HepG2 (cell line): ENCODE measurements around the gene RAB40C. TPM values are rescaled to one million over a fixed set of nuclear protein-coding genes. Genes with fewer than 3 reads are reported as not detected.

Experiments
- CSRNP2 ChIP-seq: sonication (generic); formaldehyde crosslinking; conservative IDR thresholded peaks from 2 replicates; pipeline ENCODE4 v1.8.0; 2022; ENCODE audit warnings: low read depth, missing genetic modification reagents
- DNMT1 ChIP-seq: sonication (generic); formaldehyde crosslinking; IDR thresholded peaks from 2 replicates; pipeline ENCODE4 v1.5.1; 2020; ENCODE audit warnings: mild to moderate bottlenecking, missing genetic modification reagents
- GABPA ChIP-seq, 2 experiments: IDR thresholded peaks; 2 replicates each; pipeline ENCODE4 v1.6.1; 2011 to 2016; ENCODE audit warnings: low read depth in 2 of 2, low read length in 1 of 2, missing biosample characterization in 1 of 2, missing genetic modification characterization in 1 of 2
- GFI1 ChIP-seq: sonication (generic); formaldehyde crosslinking; IDR thresholded peaks from 2 replicates; pipeline ENCODE4 v1.5.0; 2020; ENCODE audit warnings: missing genetic modification reagents, mild to moderate bottlenecking, borderline replicate concordance
- HDAC6 ChIP-seq: fragments of 200-600 bp; sonication (generic); IDR thresholded peaks from 2 replicates; pipeline ENCODE4 v1.7.0; 2017; ENCODE audit warnings: mild to moderate bottlenecking, antibody characterized with exemption, low read length, low read depth
- HINFP ChIP-seq: sonication (generic); formaldehyde crosslinking; IDR thresholded peaks from 2 replicates; pipeline ENCODE4 v1.4.0; 2020; ENCODE audit warnings: low read depth, mild to moderate bottlenecking, missing genetic modification reagents
- MED8 ChIP-seq: sonication (generic); formaldehyde crosslinking; IDR thresholded peaks from 2 replicates; pipeline ENCODE4 v1.8.1; 2023; ENCODE audit warnings: mild to moderate bottlenecking, missing genetic modification reagents; ENCODE audit not compliant: insufficient replicate concordance
- NCOA2 ChIP-seq: sonication (generic); formaldehyde crosslinking; IDR thresholded peaks from 2 replicates; pipeline ENCODE4 v1.8.0; 2022; ENCODE audit warnings: inconsistent platforms
- NR2F1 ChIP-seq, 2 experiments: fragments of 450-650 bp in 1 of 2; formaldehyde crosslinking in 1 of 2; IDR thresholded peaks; 2 replicates each; pipeline versions ENCODE4 v1.5.0 to v1.6.1; 2016 to 2020; ENCODE audit warnings: mild to moderate bottlenecking in 1 of 2, missing compliant biosample characterization in 1 of 2, missing genetic modification reagents in 1 of 2, moderate library complexity in 1 of 2
- NR2F2 ChIP-seq: IDR thresholded peaks from 2 replicates; pipeline ENCODE4 v1.6.1; 2012; ENCODE audit warnings: low read depth, inconsistent platforms, borderline replicate concordance
- POLR2AphosphoS5 ChIP-seq: IDR thresholded peaks from 2 replicates; pipeline ENCODE4 v1.6.1; 2012; ENCODE audit warnings: low read depth, low read length
- SKI ChIP-seq: fragments of 450-650 bp; IDR thresholded peaks from one replicate; pipeline ENCODE4 v1.6.1; 2018; ENCODE audit warnings: mild to moderate bottlenecking; ENCODE audit not compliant: partially characterized antibody
- ZBTB42 ChIP-seq: sonication (generic); formaldehyde crosslinking; IDR thresholded peaks from 2 replicates; pipeline ENCODE4 v1.5.0; 2020; ENCODE audit warnings: mild to moderate bottlenecking, missing genetic modification reagents
- ZMYM3 ChIP-seq: sonication (generic); formaldehyde crosslinking; IDR thresholded peaks from 2 replicates; pipeline ENCODE4 v1.5.1; 2020; ENCODE audit warnings: mild to moderate bottlenecking, missing genetic modification reagents
- ZNF235 ChIP-seq: sonication (generic); formaldehyde crosslinking; IDR thresholded peaks from 2 replicates; pipeline ENCODE4 v1.8.1; 2023; ENCODE audit warnings: mild to moderate bottlenecking, missing genetic modification reagents, borderline replicate concordance
- ZNF251 ChIP-seq: sonication (generic); formaldehyde crosslinking; IDR thresholded peaks from 2 replicates; pipeline ENCODE4 v1.9.0; 2021; ENCODE audit warnings: mild to moderate bottlenecking, missing genetic modification reagents
- ZNF350 ChIP-seq: sonication (generic); formaldehyde crosslinking; IDR thresholded peaks from 2 replicates; pipeline ENCODE4 v1.4.0; 2020; ENCODE audit warnings: mild to moderate bottlenecking, low read depth, missing genetic modification reagents, borderline replicate concordance
- ZNF562 ChIP-seq: sonication (generic); formaldehyde crosslinking; IDR thresholded peaks from 2 replicates; pipeline ENCODE4 v1.8.0; 2022; ENCODE audit warnings: missing genetic modification reagents, borderline replicate concordance
- ZNF564 ChIP-seq: sonication (generic); formaldehyde crosslinking; IDR thresholded peaks from 2 replicates; pipeline ENCODE4 v1.8.1; 2023; ENCODE audit warnings: mild to moderate bottlenecking, missing genetic modification reagents
- ZNF572 ChIP-seq: sonication (generic); formaldehyde crosslinking; IDR thresholded peaks from 2 replicates; pipeline ENCODE4 v1.5.1; 2020; ENCODE audit warnings: mild to moderate bottlenecking, missing genetic modification reagents
- ZNF652 ChIP-seq: IDR thresholded peaks from 2 replicates; pipeline ENCODE4 v1.6.1; 2016; ENCODE audit warnings: low read depth, borderline replicate concordance
- ZNF83 ChIP-seq: sonication (generic); formaldehyde crosslinking; IDR thresholded peaks from 2 replicates; pipeline ENCODE4 v1.4.0; 2020; ENCODE audit warnings: missing genetic modification reagents, mild to moderate bottlenecking, borderline replicate concordance
- ZNF878 ChIP-seq: sonication (generic); formaldehyde crosslinking; IDR thresholded peaks from 2 replicates; pipeline ENCODE4 v1.8.1; 2023; ENCODE audit warnings: mild to moderate bottlenecking, missing genetic modification reagents, moderate library complexity
- ZNF879 ChIP-seq: sonication (generic); formaldehyde crosslinking; IDR thresholded peaks from 2 replicates; pipeline ENCODE4 v1.8.1; 2023; ENCODE audit warnings: missing genetic modification reagents
- polyA plus RNA-seq, 8 experiments: library from polyadenylated mRNA; depleted of rRNA in 3 of 8; stranded (reverse) in 7 of 8; unstranded in 1 of 8; fragments of >200 nt; fragmentation: Illumina TruSeq in 4 of 8; extraction: Trizol in 4 of 8; gene quantifications; 2 replicates each; pipeline versions ENCODE4 v1.2.1 to v1.2.3, GENCODE V29; 2011 to 2016; ENCODE audit warnings: low read depth in 4 of 8, missing spikeins in 1 of 8, mixed read lengths in 1 of 8; ENCODE audit not compliant: insufficient read depth in 1 of 8
- total RNA-seq, 5 experiments: library from RNA; depleted of rRNA; stranded (reverse); fragments of >200 nt; fragmentation: Illumina TruSeq; extraction: Trizol; gene quantifications; 2 replicates each; pipeline ENCODE4 v1.2.3, GENCODE V29; 2016; ENCODE audit warnings: low read depth in 1 of 5
- TF ChIP-seq, protein P1 (sequence below): sonication (generic); formaldehyde crosslinking; IDR thresholded peaks from 2 replicates; pipeline ENCODE4 v1.5.0; 2020; ENCODE audit warnings: mild to moderate bottlenecking, missing genetic modification reagents

The RAB40C gene
- total and polyA plus RNA-seq, 2 of the 13 experiments (the other 11 are each of a cell fraction or from before 2014, with no cell fraction given), result 7.7 to 11.5 TPM

DNA sequence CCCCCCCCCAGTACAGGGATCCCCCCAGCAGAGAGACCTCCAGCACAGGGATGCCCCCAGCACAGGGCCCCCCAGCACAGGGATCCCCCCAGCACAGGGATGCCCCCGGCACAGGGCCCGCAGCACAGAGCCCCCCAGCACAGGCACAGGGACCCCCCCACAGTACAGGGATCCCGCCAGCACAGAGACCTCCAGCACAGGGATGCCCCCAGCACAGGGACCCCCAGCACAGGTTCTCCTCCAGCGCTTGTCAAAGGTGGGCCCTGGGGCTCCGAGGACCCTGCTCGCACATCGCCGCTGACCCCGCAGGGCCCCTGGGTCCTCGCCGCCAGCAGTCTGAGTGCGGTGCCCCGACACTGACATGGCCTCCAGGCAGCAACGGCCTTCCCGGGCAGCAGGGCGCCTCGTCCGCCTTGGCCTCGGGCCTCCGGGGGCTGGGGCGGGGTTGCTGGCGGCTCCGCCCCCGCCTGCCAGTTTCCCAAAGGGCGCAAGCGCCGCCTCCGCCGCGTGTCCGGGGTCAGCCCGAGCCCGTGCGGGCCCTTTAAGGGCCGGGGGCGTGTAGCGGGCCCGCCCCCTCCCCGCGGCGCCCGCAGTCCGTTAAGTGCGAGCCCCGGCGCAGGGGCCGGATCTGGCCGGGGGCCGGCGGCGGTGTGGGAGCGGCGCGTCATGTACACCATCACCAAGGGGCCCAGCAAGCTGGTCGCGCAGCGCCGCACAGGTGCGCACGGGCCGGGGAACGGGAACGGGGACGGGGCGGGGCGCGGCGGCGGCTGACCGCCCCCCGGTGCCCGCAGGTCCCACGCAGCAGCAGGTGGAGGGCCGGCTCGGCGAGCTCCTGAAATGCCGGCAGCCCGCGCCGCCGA lies 51.7 kb downstream of the RAB40C start, which contains the start of gene MCRIP2 (continued):
- TF ChIP-seq GABPA (IDR thresholded peaks at IDR 0.05; ENCODE audit: low read depth, low read length), result no peak
- no peak for TF ChIP-seq GABPA (CRISPR knock-in tag; IDR thresholded peaks at IDR 0.05; ENCODE audit: low read depth)
- no peak for TF ChIP-seq ZNF562
- TF ChIP-seq ZMYM3 (CRISPR knock-in tag), result peak; percentile 55; the same call in 1 of the 2 replicates
- TF ChIP-seq ZNF572 (CRISPR knock-in tag), result no peak
- 0 out of 2 replicates have a peak, but pooled peaks have one; percentile 37 for TF ChIP-seq GFI1 (CRISPR knock-in tag)
- no peak; the same call in 1 of the 2 replicates for TF ChIP-seq ZNF251 (CRISPR knock-in tag)
- no peak for TF ChIP-seq HDAC6
- TF ChIP-seq ZNF878 (CRISPR knock-in tag), result 0 out of 2 replicates have a peak, but pooled peaks have one; percentile 65
- TF ChIP-seq ZNF564, result no peak; the same call in 1 of the 2 replicates
- no peak for TF ChIP-seq NCOA2 (CRISPR knock-in tag)
- TF ChIP-seq ZNF83 (CRISPR knock-in tag), result no peak
- TF ChIP-seq ZNF350, result no peak; the same call in 1 of the 2 replicates
- TF ChIP-seq POLR2AphosphoS5, result peak; percentile 80
- TF ChIP-seq, protein P1, sequence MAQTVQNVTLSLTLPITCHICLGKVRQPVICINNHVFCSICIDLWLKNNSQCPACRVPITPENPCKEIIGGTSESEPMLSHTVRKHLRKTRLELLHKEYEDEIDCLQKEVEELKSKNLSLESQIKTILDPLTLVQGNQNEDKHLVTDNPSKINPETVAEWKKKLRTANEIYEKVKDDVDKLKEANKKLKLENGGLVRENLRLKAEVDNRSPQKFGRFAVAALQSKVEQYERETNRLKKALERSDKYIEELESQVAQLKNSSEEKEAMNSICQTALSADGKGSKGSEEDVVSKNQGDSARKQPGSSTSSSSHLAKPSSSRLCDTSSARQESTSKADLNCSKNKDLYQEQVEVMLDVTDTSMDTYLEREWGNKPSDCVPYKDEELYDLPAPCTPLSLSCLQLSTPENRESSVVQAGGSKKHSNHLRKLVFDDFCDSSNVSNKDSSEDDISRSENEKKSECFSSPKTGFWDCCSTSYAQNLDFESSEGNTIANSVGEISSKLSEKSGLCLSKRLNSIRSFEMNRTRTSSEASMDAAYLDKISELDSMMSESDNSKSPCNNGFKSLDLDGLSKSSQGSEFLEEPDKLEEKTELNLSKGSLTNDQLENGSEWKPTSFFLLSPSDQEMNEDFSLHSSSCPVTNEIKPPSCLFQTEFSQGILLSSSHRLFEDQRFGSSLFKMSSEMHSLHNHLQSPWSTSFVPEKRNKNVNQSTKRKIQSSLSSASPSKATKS (CRISPR knock-in tag), result no peak
- TF ChIP-seq DNMT1 (CRISPR knock-in tag), result no peak
- peak in 1 of 2 experiments; percentile 40; a peak in 1 of 4 replicates for TF ChIP-seq NR2F1 (CRISPR knock-in tag; IDR thresholded peaks at IDR 0.05)
- peak; percentile 82 for TF ChIP-seq MED8 (CRISPR knock-in tag)
- no peak for TF ChIP-seq ZBTB42 (CRISPR knock-in tag)
- TF ChIP-seq ZNF235 (CRISPR knock-in tag), result 0 out of 2 replicates have a peak, but pooled peaks have one; percentile 52
- TF ChIP-seq ZNF879 (CRISPR knock-in tag), result no peak
- no peak for TF ChIP-seq CSRNP2 (CRISPR knock-in tag)
- TF ChIP-seq NR2F2, result no peak
- peak; percentile 8 for TF ChIP-seq SKI
- no peak for TF ChIP-seq ZNF652 (CRISPR knock-in tag)
- no peak; the same call in 1 of the 2 replicates for TF ChIP-seq HINFP (CRISPR knock-in tag)
